NCI-H146 (cell line): ENCODE measurements around the gene CADPS2.

Experiments
- DNase-seq: peaks from one replicate; lab custom pipeline; 2025; lab: John Stamatoyannopoulos, UW

Gene CADPS2

DNA sequence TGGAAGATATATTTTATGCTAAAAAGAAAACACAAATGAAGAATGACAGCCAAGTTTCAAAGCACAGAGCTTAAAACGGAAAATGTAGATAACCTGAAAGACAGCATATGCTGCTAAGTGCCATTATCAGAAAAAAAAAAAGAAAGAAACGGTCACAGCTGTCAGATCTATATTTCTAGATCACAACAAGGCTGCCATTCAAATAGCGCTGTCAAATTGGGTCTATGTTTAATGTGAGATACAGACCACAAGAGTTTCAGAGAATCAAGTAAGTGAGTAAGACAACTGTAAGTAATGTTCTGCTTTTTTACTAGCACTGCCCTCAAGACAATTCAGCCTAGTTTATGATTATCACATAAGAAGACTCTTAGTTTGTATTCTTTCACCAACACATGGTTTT, 117.4 kb downstream of the CADPS2 start:
- no peak for DNase-seq

DNA sequence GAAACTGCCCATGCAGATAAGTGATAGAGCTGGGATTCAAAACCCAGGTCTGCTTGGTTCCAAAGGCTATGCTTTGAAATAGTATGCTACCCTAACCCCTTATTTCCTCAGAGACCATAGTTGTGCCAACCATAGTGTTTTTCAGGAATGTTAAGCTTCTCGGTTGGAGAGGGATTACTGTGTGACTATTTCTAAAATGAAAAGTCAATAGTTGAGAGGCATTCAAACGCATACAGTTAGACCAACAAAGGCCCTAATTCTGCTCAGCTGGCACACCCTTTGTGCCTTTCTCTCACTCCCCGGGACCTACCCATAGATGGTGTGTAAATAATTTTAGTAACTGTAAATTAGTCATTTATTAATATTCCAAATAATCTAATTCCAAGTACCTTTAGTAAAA, 118.9 kb downstream of the CADPS2 start:
- peak; percentile 8 for DNase-seq

DNA sequence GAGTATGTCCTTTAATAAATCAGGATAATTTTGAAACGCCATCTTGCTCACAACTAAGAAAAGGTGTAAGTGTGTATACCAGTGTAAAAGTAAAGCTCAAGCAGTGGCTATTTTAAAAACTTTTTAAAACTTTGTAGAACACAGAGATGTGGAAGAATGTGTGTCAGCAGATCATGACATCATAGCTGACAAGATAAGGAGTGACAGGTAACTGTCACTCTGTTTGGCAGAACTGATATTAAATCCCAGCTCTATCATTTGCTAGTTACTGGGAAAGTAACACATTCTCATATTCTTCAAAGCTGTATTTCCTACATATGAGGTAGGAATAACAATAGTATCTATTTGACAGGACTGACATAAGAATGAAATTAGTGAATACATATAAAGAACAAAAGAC, 119.7 kb downstream of the CADPS2 start:
- no peak for DNase-seq

DNA sequence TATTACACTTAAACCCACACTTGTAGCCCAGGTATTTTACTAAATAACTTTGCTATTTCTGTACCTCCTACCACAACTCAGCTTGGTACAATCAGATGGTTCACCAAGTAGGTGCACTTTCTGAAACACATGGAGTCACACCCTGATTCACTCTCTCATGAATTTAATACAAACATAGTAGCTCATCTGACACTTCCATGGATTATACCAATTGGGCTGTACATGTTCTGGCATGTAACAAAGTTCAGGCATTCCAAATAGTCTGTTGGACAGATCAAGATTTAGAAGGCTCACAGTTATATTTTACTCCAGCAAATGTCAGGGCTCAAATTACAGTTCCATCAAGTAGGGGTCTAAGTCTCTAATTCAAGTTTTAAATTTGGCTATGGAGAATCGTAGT, 121.4 kb downstream of the CADPS2 start:
- no peak for DNase-seq

DNA sequence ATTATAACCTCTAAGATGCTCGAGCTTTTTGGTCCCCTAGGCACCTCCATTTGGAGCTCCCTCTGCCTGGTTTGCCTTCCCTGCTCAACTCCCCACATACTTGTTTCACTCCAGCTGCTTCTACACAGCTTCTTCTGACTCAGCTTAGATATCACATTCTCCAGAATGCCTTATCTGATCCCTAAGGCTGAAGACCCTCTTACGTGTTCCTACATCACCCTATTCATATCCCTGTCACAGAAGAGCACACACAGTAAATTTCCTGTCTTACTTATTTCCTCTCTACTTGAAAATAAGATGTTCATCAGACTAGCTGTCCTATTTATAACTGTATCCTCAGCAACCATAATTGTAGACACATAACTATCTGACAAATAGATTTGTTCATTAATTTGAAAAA, 122.2 kb downstream of the CADPS2 start:
- DNase-seq: no peak

DNA sequence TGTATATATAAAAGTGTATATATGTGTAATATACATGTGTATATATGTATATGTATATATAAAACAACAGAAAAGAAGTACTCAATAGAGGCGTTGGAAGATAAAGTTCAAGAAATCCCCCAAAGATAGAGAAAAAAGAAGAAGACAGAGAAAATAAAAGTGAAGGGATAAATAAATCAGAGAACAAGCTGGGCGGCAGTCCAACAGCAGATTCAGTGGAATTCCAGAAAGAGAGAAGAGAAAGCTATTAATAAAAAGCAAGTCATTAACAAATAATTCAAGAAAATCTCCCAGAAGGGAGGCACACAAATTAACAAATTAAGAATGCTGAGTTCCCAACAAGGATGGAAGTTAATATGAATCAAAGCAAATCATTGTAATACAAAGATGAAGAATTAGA, 124.2 kb downstream of the CADPS2 start:
- no peak for DNase-seq

DNA sequence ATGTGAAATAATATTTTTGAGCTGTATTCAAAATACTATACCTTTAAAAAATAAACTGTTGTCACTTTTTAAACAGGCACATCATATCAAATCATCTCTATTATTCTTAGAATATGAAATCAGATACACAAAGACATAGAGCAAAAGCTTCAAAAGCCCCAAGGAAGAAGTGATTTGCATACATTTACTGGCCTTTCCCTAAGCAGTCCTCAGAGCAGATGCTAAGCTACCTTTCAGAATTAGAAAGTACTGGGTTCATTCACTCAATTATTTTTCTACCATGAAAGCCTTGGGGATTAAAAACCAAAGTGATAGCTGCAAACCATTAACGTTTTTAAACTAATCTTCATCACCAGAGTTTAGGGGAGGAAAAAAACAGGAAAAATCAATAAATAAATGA, 127.8 kb downstream of the CADPS2 start:
- no peak for DNase-seq

DNA sequence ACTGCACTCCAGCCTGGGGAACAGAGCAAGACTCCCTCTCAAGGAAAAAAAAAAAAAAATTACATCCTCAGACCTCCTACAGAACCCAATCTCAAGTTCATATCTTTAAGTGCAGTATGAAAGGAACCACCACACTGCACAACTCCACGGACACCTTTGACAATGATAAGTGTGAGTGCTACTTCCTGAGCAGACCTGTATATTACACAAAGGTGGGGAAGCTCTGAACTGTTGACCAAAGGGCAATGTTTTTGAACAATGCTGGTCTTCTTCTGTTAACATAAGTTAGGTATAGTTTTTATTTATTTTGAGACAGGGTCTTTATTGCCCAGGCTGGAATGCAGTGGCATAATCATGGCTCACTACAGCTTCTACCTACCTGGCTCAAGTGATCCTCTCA, 129.4 kb downstream of the CADPS2 start:
- DNase-seq: no peak

DNA sequence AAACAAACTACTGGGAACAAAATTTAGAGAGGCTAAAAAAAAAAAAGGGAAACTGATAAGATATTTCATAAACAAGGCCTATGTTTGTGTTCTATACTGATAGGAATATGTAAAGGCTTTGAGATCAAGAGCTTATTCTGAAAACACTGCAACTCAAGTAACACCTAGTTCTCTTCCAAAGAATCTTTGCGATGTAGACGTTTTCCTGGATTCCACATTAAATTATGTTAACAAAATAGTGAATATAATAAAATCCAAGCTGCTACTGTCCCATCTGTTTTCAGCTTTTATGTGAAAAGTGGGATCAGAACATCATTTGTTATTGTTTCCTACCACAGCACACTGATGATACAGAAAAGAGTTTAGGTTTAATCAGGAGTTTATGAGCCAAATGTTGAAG, 130.6 kb downstream of the CADPS2 start:
- no peak for DNase-seq

DNA sequence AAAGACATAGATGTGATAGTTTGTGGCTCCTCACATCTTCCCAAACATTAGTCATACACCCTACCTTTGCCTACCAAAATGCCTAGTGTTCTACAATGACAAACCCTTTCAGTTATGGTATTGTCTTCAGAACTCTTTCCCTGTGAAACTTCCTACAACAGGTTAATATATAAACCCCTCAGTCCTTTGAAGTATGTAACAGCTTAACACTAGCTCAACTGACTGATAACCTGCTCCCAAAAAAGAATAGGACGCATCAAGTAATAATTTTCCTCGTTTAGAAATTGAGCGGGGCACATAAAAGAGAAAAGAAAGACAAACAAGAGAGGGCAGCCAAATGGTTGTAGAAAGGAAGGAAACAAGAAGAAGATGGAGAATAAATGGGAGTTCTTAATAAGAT, 133.7 kb downstream of the CADPS2 start:
- DNase-seq: no peak

DNA sequence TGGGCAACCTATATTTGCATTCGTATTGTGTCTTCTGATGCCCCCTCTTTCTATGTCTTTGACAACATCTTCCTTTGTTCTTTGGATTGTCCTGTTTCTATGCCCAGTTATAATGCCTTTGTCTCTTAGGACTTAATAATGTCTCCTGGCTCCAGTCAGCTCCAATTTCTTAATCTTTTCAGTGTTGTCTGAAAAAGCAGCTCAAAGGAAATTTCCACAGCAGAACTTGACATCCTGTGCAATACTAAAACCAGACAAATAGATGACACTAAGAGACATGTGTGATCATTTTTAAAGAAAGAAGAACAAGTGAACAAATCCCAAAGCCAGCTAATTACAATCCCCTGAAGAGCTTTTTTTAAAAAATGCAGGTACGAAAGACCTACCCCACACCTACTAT, 135.9 kb downstream of the CADPS2 start:
- peak; percentile 5 for DNase-seq

DNA sequence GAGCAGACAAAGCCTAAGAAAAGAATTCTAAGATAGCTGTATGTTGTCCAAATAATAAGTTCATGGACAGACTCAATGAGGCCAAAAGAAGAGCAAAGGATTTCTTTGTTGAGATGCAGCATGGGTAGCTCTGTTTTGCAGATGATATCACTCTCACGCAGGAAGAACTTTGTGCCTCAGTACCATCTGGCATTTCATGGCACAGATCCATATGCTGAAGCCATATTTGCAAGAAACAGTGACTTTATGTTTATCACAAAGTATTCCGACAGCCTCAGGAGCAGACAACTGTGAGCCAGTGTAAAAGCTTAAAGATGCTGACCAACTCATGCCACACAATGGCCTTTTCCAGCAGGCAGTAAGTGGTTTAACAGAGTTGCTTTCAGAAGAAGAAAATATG, 138.1 kb downstream of the CADPS2 start:
- DNase-seq: no peak

DNA sequence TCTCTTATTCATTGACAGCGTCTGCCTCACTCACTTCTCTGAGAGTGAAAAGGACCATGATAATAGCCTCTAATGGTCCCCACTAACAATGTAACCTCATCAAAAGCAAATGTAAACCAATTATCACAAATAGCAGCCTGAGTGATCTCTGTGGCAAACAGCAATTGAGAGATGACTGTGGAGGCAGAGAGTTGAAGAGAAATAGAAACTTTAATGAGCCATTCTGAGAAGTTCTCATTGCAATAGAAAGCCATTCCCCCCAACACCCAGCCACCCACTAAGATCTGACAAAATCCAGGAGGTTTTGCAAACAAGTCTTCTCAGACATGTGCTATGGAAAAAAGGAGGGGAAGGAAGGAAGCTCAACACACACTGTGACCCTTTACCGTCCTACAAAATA, 139.3 kb downstream of the CADPS2 start:
- peak; percentile 80 for DNase-seq

DNA sequence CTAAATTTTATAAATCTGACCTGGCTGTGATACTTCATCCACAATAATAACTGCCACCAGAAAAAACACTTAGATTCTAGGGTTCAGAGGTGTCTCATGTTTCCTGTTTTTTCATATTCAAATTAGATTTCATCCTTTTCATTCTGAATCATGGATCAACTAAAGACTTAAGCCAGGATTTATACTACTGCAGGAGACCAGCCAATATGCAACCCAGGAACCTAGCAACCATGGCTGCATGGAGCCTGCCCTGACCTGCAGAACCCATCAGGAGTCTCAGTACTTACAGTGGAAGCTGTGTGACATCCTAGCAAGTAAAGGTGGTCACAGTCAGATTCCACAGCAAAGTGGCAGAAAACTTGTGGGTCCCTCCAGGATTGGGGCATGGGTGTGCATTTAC, 143.0 kb downstream of the CADPS2 start:
- DNase-seq: peak; percentile 59

DNA sequence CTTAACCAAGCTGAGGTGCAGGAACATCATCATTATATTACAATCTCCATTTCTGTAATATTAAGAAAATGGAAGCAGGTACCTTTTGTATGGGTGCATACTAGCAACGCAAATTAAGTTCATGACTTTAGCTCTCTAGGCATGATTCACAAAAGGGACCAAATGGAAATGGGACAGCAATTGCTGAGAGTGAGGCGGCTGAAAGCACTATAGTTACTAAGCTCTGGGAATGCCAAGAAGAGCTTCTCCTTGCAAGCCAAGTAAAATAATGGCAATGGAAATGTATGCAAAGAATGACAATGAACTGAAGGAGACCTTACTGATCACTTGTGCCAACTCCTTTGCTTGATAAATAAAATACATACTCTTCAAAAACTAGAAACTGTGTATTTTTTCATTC, 147.3 kb downstream of the CADPS2 start:
- no peak for DNase-seq

DNA sequence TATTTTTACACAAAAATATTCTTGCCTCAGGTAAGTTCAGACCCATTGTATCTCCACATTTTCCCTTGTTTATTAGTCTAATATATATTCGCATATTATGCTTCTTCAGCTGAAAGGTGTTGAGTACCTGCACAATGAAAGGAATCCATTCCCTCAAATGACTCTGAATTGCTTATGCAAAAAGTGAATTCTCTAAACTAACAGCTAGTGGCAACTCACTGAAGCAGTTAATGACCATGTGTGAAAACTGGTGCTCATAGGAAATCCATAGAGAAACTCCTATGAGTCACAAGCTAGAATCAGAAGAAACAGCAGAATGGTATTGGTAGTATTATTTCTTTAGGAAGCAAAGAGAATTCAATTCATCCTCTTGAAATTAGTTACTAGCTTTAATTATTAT, 150.1 kb downstream of the CADPS2 start:
- DNase-seq: no peak

DNA sequence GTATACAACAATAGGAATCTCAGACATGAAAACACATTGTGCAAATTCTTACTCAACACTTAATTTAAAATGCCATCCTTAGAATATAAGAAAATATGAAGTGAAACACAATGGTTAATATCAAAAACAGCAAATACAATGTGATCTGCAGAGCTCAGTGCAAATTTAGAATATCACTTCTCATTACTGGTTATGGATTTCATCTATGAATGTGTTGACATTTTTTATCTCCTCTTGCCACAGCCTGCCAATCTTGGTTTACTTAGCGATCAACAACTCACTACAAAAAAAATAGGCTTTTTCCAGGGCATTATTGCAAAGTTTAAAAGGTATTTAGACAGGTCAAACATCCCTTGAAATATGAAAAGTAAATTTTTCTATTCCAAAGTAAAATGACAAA, 158.5 kb downstream of the CADPS2 start:
- no peak for DNase-seq

DNA sequence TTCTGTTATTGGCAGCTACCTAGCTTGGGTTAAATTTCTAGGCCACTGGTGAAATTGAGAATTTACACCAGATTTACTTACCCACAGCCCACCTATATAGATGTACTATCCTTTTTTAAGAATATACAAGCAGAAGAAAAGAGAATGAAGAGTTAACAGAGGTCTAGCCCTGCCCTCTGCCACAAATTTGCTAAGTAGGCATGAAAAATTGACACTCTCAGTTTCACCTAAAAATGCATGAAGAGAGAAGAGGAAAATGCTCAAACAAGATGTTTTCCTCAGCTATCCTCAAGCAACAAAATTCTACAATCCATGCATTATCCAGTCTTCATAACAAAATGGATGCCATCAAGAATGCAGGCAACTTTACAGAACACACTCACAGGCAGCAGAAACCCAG, 158.9 kb downstream of the CADPS2 start:
- no peak for DNase-seq

DNA sequence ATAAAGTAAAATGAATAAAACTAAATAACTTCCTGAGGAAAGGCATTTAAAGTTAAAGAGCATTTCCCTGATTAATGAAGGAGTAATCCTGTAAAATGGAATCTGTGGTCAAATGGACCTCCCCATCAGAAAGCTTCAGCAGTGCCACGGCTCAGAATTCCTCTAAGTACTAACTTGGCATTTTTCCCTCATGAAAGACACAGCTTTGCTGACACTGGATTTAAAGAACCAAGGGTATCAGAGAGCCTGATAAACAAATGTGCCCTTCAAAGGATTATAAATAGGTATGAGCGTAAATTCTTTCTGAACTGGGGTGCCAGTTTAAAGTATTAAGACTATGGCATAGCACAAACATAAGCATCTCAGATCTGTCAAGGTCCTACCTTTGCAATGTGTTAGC, 159.4 kb downstream of the CADPS2 start:
- DNase-seq: no peak

DNA sequence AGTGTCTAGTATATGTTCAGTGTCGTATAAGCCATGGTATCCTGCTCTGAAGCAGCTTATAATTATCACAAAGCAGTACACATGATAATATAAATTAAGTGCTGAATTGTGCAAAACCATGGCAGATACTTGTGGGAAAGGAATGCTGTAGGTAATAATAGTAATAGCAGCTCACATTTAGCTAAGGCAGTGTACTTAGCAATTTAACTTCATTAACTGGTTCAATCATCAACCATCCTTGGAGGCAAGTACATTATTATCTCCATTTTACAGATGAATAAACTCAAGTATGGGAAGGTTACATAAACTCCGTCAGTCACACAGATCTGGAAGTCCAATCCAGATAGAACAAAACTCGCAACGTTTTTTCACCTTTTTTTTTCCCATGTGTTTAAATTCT, 161.9 kb downstream of the CADPS2 start:
- no peak for DNase-seq

DNA sequence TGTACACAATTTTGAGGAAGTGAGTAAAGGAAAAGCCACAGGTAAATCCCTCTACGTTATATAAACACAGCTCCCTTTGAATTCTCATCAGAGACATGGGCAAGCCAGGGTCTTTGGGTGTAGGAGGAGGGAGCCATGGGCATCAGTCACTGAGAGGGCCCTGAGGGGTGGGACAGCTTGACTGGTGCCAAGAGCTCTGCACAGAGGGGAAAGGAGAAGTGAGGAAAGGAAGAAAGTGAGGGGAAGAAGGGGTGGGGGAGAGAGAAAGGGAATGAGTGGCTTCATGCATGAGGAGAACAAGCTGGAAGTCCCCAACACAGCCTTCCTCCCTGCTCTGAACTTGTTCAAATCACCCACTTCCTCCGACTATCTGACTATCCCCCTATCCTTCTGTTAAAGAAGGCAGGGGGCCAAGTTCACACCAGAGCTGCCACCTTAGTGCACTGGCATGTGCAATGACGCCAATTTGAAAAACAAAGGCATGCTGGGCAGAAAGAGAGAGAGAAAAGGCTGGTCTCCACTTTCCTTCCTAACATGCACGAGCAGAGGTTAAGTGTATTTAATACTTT, 167.2 kb downstream of the CADPS2 start:
- no peak for DNase-seq

DNA sequence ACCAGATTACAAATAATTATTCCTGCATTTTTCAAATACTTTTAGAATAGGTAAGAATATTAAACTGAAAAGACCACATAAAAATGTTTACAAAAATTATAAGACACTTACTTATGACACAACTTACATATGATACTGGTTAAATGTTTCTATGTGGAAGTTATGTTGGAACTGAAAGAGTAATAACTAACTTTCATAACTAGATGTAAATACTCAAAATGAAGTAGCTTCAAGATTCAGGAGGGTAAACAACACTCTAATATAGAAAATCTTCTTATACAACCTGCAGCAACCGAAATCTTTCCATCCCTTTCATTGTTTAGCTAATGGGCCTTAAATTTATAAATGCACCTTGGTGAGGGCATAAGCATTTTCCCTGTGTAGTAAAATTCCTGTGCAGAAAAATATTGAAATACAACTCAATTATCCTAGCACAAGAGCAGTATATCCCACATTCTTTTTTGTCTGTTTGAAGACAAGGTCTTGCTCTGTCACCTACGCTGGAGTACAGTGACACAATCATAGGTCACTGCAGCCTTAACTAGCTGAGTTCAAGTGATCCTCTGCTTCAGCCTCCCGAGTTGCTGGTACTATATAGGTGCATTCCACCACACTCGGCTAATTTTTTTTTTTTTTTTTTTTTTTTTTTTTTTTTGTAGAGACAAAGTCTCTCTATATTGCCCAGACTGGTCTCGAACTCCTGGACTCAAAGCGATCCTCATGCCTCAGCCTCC, 168.7 kb downstream of the CADPS2 start:
- no peak for DNase-seq

DNA sequence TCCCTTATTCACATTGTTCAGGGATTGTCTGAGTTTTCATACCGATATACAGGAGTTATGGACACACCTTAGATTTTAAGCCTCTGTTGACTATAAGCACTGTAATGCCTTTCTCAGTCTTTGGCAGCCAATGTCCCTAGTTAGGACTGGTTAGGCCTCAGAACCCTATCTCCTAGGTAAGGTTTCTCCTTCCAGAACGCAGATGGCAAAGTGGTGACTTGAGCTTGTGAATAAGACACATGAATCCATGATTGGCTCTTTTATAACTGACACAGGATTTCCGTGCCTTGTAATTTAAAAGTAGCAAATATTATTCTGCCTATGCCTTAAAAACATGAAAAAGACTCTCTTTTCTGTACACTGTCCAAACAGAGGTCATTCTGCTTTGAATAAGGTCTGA, 171.1 kb downstream of the CADPS2 start:
- DNase-seq: no peak

DNA sequence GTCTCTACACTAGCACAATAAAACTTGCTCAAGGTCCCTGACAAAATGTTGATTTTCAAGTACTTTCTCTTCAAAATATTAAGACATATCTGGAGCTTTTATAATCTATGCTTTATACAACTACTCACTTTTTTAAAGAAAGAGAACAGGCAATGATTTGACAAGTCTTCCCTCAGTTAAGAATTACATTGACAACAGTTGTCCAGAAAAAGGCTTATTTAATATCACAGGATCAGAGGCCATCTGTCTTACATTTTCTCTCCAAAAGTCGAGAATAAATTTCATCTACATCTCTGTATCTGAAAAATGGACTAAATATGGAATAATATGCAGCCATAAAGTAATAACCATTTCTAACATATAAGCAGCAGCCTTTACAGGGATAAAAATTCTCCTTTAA, 175.3 kb downstream of the CADPS2 start:
- DNase-seq: no peak
